Measurements from ENCODE around the gene ADK. TPM values are rescaled to one million over a fixed set of nuclear protein-coding genes. Genes with fewer than 3 reads are reported as not detected.

Gene ADK
- total and polyA plus RNA-seq, 2 donors (not counting 3 experiments of a cell fraction or from before 2014, with no cell fraction given), result 11.7 to 46.5 TPM

- TF ChIP-seq FOS (IDR thresholded peaks at IDR 0.05; ENCODE audit: borderline replicate concordance, insufficient read depth, low read length), result no peak
- TF ChIP-seq, protein P1, sequence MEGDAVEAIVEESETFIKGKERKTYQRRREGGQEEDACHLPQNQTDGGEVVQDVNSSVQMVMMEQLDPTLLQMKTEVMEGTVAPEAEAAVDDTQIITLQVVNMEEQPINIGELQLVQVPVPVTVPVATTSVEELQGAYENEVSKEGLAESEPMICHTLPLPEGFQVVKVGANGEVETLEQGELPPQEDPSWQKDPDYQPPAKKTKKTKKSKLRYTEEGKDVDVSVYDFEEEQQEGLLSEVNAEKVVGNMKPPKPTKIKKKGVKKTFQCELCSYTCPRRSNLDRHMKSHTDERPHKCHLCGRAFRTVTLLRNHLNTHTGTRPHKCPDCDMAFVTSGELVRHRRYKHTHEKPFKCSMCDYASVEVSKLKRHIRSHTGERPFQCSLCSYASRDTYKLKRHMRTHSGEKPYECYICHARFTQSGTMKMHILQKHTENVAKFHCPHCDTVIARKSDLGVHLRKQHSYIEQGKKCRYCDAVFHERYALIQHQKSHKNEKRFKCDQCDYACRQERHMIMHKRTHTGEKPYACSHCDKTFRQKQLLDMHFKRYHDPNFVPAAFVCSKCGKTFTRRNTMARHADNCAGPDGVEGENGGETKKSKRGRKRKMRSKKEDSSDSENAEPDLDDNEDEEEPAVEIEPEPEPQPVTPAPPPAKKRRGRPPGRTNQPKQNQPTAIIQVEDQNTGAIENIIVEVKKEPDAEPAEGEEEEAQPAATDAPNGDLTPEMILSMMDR (IDR thresholded peaks at IDR 0.05; ENCODE audit: extremely low read depth in 1 of 2, insufficient read depth in 1 of 2, low read depth in 1 of 2, low read length in 2 of 2), result no peak
- no peak for TF ChIP-seq MYC (IDR thresholded peaks at IDR 0.05; ENCODE audit: low read depth, low read length)
- no peak for TF ChIP-seq POLR2AphosphoS5 (IDR thresholded peaks at IDR 0.05; ENCODE audit: insufficient read depth, low read depth, low read length)
- no peak for TF ChIP-seq JUN (IDR thresholded peaks at IDR 0.05; ENCODE audit: borderline replicate concordance, insufficient read depth, insufficient read length, low read depth)
- TF ChIP-seq GATA2 (IDR thresholded peaks at IDR 0.05; ENCODE audit: insufficient read depth, insufficient read length, low read depth, low read length), result no peak
- TF ChIP-seq EZH2 (IDR thresholded peaks at IDR 0.05; ENCODE audit: borderline replicate concordance, low read depth, low read length, severe bottlenecking), result no peak
- no peak for TF ChIP-seq POLR2A (IDR thresholded peaks at IDR 0.05; ENCODE audit: low read depth, low read length)
- TF ChIP-seq, protein P2, sequence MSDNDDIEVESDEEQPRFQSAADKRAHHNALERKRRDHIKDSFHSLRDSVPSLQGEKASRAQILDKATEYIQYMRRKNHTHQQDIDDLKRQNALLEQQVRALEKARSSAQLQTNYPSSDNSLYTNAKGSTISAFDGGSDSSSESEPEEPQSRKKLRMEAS (IDR thresholded peaks at IDR 0.05; ENCODE audit: insufficient read depth, insufficient read length), result no peak
- no peak overlapping the region for H2AFZ ChIP-seq (ENCODE audit: low read depth, low read length)
- FAIRE-seq (no peak), DNase-seq (ENCODE audit: low read depth, low spot score) (no peak)
- intact Hi-C loops (cut with micrococcal nuclease), result no loop called here
- no peaks in the 10 kb centered on the region for H3K27me3 ChIP-seq (ENCODE audit: control insufficient read depth in 2 of 2, insufficient read depth in 2 of 2, low read length in 2 of 2)
- no peaks in the 10 kb centered on the region for H4K20me1 ChIP-seq (replicated peaks; ENCODE audit: control insufficient read depth, extremely low read depth, insufficient read depth, low read length)
- dilution Hi-C loops (cut with MboI; ENCODE audit: extremely low pct_ligation_motif_present, low sequenced_read_pairs), result no loop called here
- BruUV-seq (replicated peaks), result no TSS peak
- H3K27ac ChIP-seq (ENCODE audit: insufficient read depth, low read depth, low read length), result no peak overlapping the region
- H3K36me3 ChIP-seq (ENCODE audit: control insufficient read depth in 2 of 2, extremely low read depth in 1 of 2, insufficient read depth in 2 of 2, low read length in 2 of 2), result no peaks in the 10 kb centered on the region
- H3K9me1 ChIP-seq (replicated peaks; ENCODE audit: control insufficient read depth, extremely low read depth, insufficient read depth, low read length), result no peaks in the 10 kb centered on the region
- H3K9ac ChIP-seq (replicated peaks; ENCODE audit: extremely low read depth, insufficient read depth, low read length), result no peak overlapping the region
- H3K4me1 ChIP-seq (ENCODE audit: control insufficient read depth, extremely low read depth, insufficient read depth, low read length), result no peaks in the 10 kb centered on the region
- ChIA-PET CTCF (interaction anchor here (0.7 to 1.2 kb wide), 5 partner anchors 9 to 126 kb away, joined by 3 to 4 read pairs (median 3); no protein-coding TSS in a partner anchor), POLR2A (interaction anchor here (0.7 kb wide), 1 partner anchor 177 kb away, joined by 5 read pairs; no protein-coding TSS in a partner anchor)
- H3K4me3 ChIP-seq (replicated peaks in 1 of 3; ENCODE audit: insufficient read depth in 1 of 3, low read depth in 1 of 3, low read length in 3 of 3), result no peak overlapping the region
- H3K9me3 ChIP-seq (replicated peaks; ENCODE audit: control insufficient read depth, insufficient read depth, low read length), result no peaks in the 10 kb centered on the region
- peaks cover 2% of the 10 kb centered on the region for H3K79me2 ChIP-seq (ENCODE audit: control insufficient read depth, insufficient read depth, low read length)
- no peak overlapping the region for H3K4me2 ChIP-seq (ENCODE audit: insufficient read depth, low read length)
Measured at GRCh38 chr10:74451127-74451829, 300.3 kb downstream of the ADK start.

All from endothelial cell of umbilical vein (primary cell).